Thoracic aorta (tissue), 2 donors: ENCODE measurements around the gene DDX59. TPM values are rescaled to one million over a fixed set of nuclear protein-coding genes. Genes with fewer than 3 reads are reported as not detected.
A peak's percentile ranks its signal among the peaks of the same experiment; 100 is the strongest.
"Not testable (repeated sequence)": the region's sequence is repeated elsewhere in the genome, so short reads cannot be mapped to it uniquely, and the experiment has no call there.

Experiments used
- ATAC-seq: fragments of 150-250 bp; one replicate; pipeline ENCODE4 v1.8.0; 2017; ENCODE audit warnings: low read depth; ENCODE audit not compliant: insufficient number of reproducible peaks, low FRiP score
- DNase-seq: peaks from one replicate; pipeline ENCODE4 v3.0.0-alpha.2; 2020; ENCODE audit warnings: low spot score
- H3K27ac ChIP-seq, 2 donors: fragments of 200-600 bp; sonication (generic); 1 replicate in 1 of 2; 2 replicates in 1 of 2; pipeline ENCODE4 v1.5.1; 2016; ENCODE audit warnings: mild to moderate bottlenecking in 2 of 2, moderate library complexity in 2 of 2
- H3K27me3 ChIP-seq: fragments of 200-600 bp; sonication (generic); replicated peaks from 2 replicates; pipeline ENCODE4 v1.6.0; 2016; ENCODE audit warnings: mild to moderate bottlenecking; ENCODE audit not compliant: insufficient read depth
- H3K36me3 ChIP-seq: fragments of 200-600 bp; sonication (generic); one replicate; pipeline ENCODE4 v1.5.1; 2016
- H3K4me1 ChIP-seq, 2 donors: fragments of 200-600 bp; sonication (generic); 1 replicate in 1 of 2; 2 replicates in 1 of 2; pipeline versions ENCODE4 v1.5.1 to v1.6.0; 2016; ENCODE audit warnings: low read depth in 2 of 2, mild to moderate bottlenecking in 1 of 2; ENCODE audit not compliant: control insufficient read depth in 1 of 2
- H3K4me3 ChIP-seq: fragments of 200-600 bp; sonication (generic); 2 replicates; pipeline ENCODE4 v1.5.1; 2016; ENCODE audit warnings: mild to moderate bottlenecking
- H3K9me3 ChIP-seq: fragments of 200-600 bp; sonication (generic); 2 replicates; pipeline ENCODE4 v1.5.1; 2016
- CTCF ChIP-seq: fragments of 200-600 bp; sonication (generic); IDR thresholded peaks from one replicate; pipeline ENCODE4 v1.5.1; 2019; ENCODE audit warnings: antibody characterized with exemption
- total RNA-seq, 2 donors: library from RNA; depleted of rRNA; stranded (reverse); fragments of >200 nt; gene quantifications; one replicate each; pipeline versions ENCODE4 v1.1.0 to v1.2.3, GENCODE V29; 2016

Gene DDX59
- total RNA-seq, 2 donors from 2014 or later, result 16.5 to 27.1 TPM

DNA sequence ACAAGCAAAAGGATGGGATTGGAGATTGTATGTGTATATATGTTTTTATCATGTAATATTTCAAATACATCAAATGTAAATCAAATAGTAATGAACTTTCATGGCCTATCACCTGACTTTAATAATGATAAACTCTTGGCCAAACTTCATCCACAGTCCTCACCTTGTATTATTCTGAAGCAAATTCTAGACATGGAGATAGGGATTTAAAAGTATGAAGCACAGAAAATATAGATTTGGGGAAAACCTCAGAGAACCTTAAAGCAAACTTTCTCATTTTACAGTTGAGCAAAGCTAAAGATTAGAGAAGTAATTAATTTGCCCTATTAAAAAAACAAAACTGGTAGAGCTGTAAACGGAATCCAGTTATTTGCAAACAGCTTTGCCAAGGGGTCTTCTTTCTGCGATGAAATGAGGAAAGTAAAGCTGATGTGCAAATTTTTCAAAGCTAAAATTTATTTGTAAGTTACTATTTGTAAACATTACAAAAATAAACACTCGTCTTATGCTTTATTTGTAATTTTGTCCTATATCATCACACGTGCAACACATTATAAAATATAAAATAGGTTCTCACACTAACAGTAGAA, 29.2 kb downstream of the DDX59 start:
- Histone ChIP-seq H3K4me1 (peaks cover 0 to 15% of the 10 kb centered on the region in 2 donors), H3K27me3 (no peaks in the 10 kb centered on the region), H3K9me3 (no peaks in the 10 kb centered on the region), H3K36me3 (no peaks in the 10 kb centered on the region), H3K4me3 (no peak overlapping the region), H3K27ac (peak overlapping the region in 1 of 2 donors; percentile 7)
- ATAC-seq (no peak), DNase-seq (no peak)
- no peak for TF ChIP-seq CTCF

- Histone ChIP-seq H3K4me1 (peaks cover 0 to 15% of the 10 kb centered on the region in 2 donors), H3K36me3 (no peaks in the 10 kb centered on the region), H3K4me3 (no peak overlapping the region), H3K27ac (no peak overlapping the region), H3K9me3 (no peaks in the 10 kb centered on the region), H3K27me3 (no peaks in the 10 kb centered on the region)
- DNase-seq (no peak), ATAC-seq (no peak)
- TF ChIP-seq CTCF, result no peak
Observed at GRCh38 chr1:200638073-200638472, 31.6 kb downstream of the DDX59 start.

DNA sequence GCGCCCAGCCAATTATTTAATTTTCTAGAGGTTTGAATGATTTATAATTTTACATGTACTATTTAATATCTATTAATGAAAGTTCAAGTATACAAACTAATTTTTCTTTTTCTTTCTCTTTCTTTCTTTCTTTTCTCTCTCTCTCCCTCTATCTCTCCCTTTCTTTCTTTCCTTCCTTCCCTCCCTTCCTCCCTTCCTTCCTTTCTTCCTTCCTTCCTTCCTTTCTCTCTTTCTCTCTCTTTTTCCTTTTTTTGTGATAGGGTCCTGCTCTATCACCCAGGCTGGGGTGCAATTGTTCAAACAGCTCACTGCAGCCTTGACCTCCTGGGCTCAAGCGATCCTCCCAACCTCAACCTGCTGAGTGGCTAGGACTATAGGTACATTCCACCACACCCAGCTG, 33.0 kb downstream of the DDX59 start:
- Histone ChIP-seq H3K36me3 (no peaks in the 10 kb centered on the region), H3K4me1 (peaks cover 0 to 15% of the 10 kb centered on the region in 2 donors), H3K4me3 (no peak overlapping the region), H3K27ac (no peak overlapping the region), H3K9me3 (no peaks in the 10 kb centered on the region), H3K27me3 (no peaks in the 10 kb centered on the region)
- TF ChIP-seq CTCF, result no peak
- no peak for ATAC-seq
- DNase-seq, result no peak

GRCh38 chr1:200634261-200635122, 35.2 kb downstream of the DDX59 start:
- no peaks in the 10 kb centered on the region for H3K4me1 ChIP-seq
- no peak for TF ChIP-seq CTCF
- no peak for DNase-seq
- no peaks in the 10 kb centered on the region for H3K27me3 ChIP-seq
- no peak for ATAC-seq
- H3K36me3 ChIP-seq, result no peaks in the 10 kb centered on the region
- no peak overlapping the region for H3K27ac ChIP-seq
- H3K4me3 ChIP-seq, result no peak overlapping the region
- no peaks in the 10 kb centered on the region for H3K9me3 ChIP-seq

GRCh38 chr1:200631375-200631774, 38.3 kb downstream of the DDX59 start:
- H3K27ac ChIP-seq, result no peak overlapping the region
- H3K27me3 ChIP-seq, result no peaks in the 10 kb centered on the region
- DNase-seq, result no peak
- no peaks in the 10 kb centered on the region for H3K4me1 ChIP-seq
- H3K9me3 ChIP-seq, result no peaks in the 10 kb centered on the region
- no peak for ATAC-seq
- H3K36me3 ChIP-seq, result no peaks in the 10 kb centered on the region
- TF ChIP-seq CTCF, result no peak
- no peak overlapping the region for H3K4me3 ChIP-seq

- not testable (repeated sequence) for DNase-seq, ATAC-seq, H3K9me3 ChIP-seq, H3K36me3 ChIP-seq, H3K4me3 ChIP-seq, H3K27ac ChIP-seq, H3K27me3 ChIP-seq, H3K4me1 ChIP-seq
Observed at GRCh38 chr1:200630515-200630899, 39.2 kb downstream of the DDX59 start.
